Osteocyte (in vitro differentiated cells): Measurements from ENCODE around the gene ANKRD50. TPM values are rescaled to one million over a fixed set of nuclear protein-coding genes. Genes with fewer than 3 reads are reported as not detected.

Source experiments
- DNase-seq: peaks from one replicate; pipeline ENCODE4 v3.0.0; 2021; ENCODE audit warnings: mixed read lengths; ENCODE audit not compliant: unreplicated experiment; ENCODE audit errors: extremely low spot score
- H3K27ac Mint-ChIP-seq: one replicate; pipeline ENCODE4 v1.8.0; 2021; ENCODE audit warnings: mild to moderate bottlenecking, mixed read lengths; ENCODE audit not compliant: unreplicated experiment
- H3K27me3 Mint-ChIP-seq: one replicate; pipeline ENCODE4 v1.8.0; 2021; ENCODE audit warnings: mixed read lengths; ENCODE audit not compliant: unreplicated experiment
- H3K36me3 Mint-ChIP-seq: one replicate; pipeline ENCODE4 v1.8.0; 2021; ENCODE audit warnings: mixed read lengths; ENCODE audit not compliant: unreplicated experiment
- H3K4me1 Mint-ChIP-seq: one replicate; pipeline ENCODE4 v1.8.0; 2021; ENCODE audit warnings: mixed read lengths; ENCODE audit not compliant: unreplicated experiment
- H3K4me3 Mint-ChIP-seq: one replicate; pipeline ENCODE4 v1.8.0; 2021; ENCODE audit warnings: mild to moderate bottlenecking, moderate library complexity, mixed read lengths; ENCODE audit not compliant: unreplicated experiment
- H3K9me3 Mint-ChIP-seq: one replicate; pipeline ENCODE4 v1.8.0; 2021; ENCODE audit warnings: mixed read lengths; ENCODE audit not compliant: unreplicated experiment
- CTCF ChIP-seq: fragments of 200-600 bp; sonication (generic); IDR thresholded peaks from 2 replicates; pipeline ENCODE4 v1.5.0; 2021; ENCODE audit warnings: antibody characterized with exemption, mild to moderate bottlenecking, moderate library complexity
- total RNA-seq: library from RNA; stranded (reverse); gene quantifications from 2 replicates; pipeline ENCODE4 v1.2.1, GENCODE V29; 2021

The ANKRD50 gene
- total RNA-seq, 1 donor from 2014 or later = 45.3 TPM

- H3K4me1 Mint-ChIP-seq = peaks cover 29% of the 10 kb centered on the region
Measured at GRCh38 chr4:124696182-124696581, 16.4 kb downstream of the ANKRD50 start.

GRCh38 chr4:124694946-124695598, 17.5 kb downstream of the ANKRD50 start:
- peak overlapping the region; percentile 46 for H3K27ac Mint-ChIP-seq
- H3K9me3 Mint-ChIP-seq = peaks cover 25% of the 10 kb centered on the region
- peaks cover 33% of the 10 kb centered on the region for H3K4me1 Mint-ChIP-seq
- no peak for TF ChIP-seq CTCF
- peaks cover 54% of the 10 kb centered on the region for H3K36me3 Mint-ChIP-seq
- no peak for DNase-seq
- no peak overlapping the region for H3K4me3 Mint-ChIP-seq
- H3K27me3 Mint-ChIP-seq = no peaks in the 10 kb centered on the region

More at GRCh38 chr4:124696182-124696581, 16.4 kb downstream of the ANKRD50 start:
- no peak overlapping the region for H3K27ac Mint-ChIP-seq
- TF ChIP-seq CTCF = no peak
- no peak overlapping the region for H3K4me3 Mint-ChIP-seq
- peaks cover 60% of the 10 kb centered on the region for H3K36me3 Mint-ChIP-seq
- DNase-seq = no peak
- H3K27me3 Mint-ChIP-seq = no peaks in the 10 kb centered on the region
- peaks cover 25% of the 10 kb centered on the region for H3K9me3 Mint-ChIP-seq

- Mint-ChIP-seq H3K9me3 (peaks cover 24% of the 10 kb centered on the region), H3K36me3 (peaks cover 55% of the 10 kb centered on the region), H3K27me3 (no peaks in the 10 kb centered on the region), H3K27ac (peak overlapping the region; percentile 46), H3K4me1 (peaks cover 34% of the 10 kb centered on the region), H3K4me3 (no peak overlapping the region)
- DNase-seq = no peak
- TF ChIP-seq CTCF = no peak
Measured at GRCh38 chr4:124694306-124694705, 18.2 kb downstream of the ANKRD50 start.

- Mint-ChIP-seq H3K4me3 (no peak overlapping the region), H3K9me3 (peaks cover 10% of the 10 kb centered on the region), H3K27ac (peak overlapping the region; percentile 27), H3K27me3 (no peaks in the 10 kb centered on the region), H3K4me1 (peaks cover 34% of the 10 kb centered on the region), H3K36me3 (peaks cover 48% of the 10 kb centered on the region)
- TF ChIP-seq CTCF = no peak
- no peak for DNase-seq
Measured at GRCh38 chr4:124691801-124692200, 20.7 kb downstream of the ANKRD50 start.

GRCh38 chr4:124686279-124686678, 26.3 kb downstream of the ANKRD50 start:
- H3K9me3 Mint-ChIP-seq = peaks cover 5% of the 10 kb centered on the region
- DNase-seq = no peak
- H3K36me3 Mint-ChIP-seq = peaks cover 32% of the 10 kb centered on the region
- no peak for TF ChIP-seq CTCF
- no peaks in the 10 kb centered on the region for H3K27me3 Mint-ChIP-seq
- H3K4me3 Mint-ChIP-seq = no peak overlapping the region
- peaks cover 19% of the 10 kb centered on the region for H3K4me1 Mint-ChIP-seq
- no peak overlapping the region for H3K27ac Mint-ChIP-seq
